Suprapubic skin (tissue), 4 donors: ENCODE measurements around the gene ZNF423. TPM values are rescaled to one million over a fixed set of nuclear protein-coding genes. Genes with fewer than 3 reads are reported as not detected.
A peak's percentile ranks its signal among the peaks of the same experiment; 100 is the strongest.

Experiments used
- DNase-seq, 2 donors: peaks; one replicate each; pipeline ENCODE4 v3.0.0-alpha.2; 2019; ENCODE audit warnings: low spot score in 2 of 2
- H3K27ac ChIP-seq: fragments of 200-600 bp; sonication (generic); one replicate; pipeline ENCODE4 v1.5.1; 2019
- H3K27me3 ChIP-seq: fragments of 200-600 bp; sonication (generic); one replicate; pipeline ENCODE4 v1.5.1; 2019
- H3K36me3 ChIP-seq: fragments of 200-600 bp; sonication (generic); one replicate; pipeline ENCODE4 v1.5.1; 2019
- H3K4me1 ChIP-seq: fragments of 200-600 bp; sonication (generic); one replicate; pipeline ENCODE4 v1.5.1; 2019
- H3K4me3 ChIP-seq: fragments of 200-600 bp; sonication (generic); one replicate; pipeline ENCODE4 v1.5.1; 2019; ENCODE audit warnings: mild to moderate bottlenecking
- H3K9me3 ChIP-seq: fragments of 200-600 bp; sonication (generic); one replicate; pipeline ENCODE4 v1.5.1; 2019
- CTCF ChIP-seq, 2 donors: fragments of 200-600 bp in 1 of 2; fragments of 450-650 bp in 1 of 2; sonication (generic) in 1 of 2; IDR thresholded peaks; one replicate each; pipeline ENCODE4 v1.5.1; 2016 to 2019; ENCODE audit warnings: antibody characterized with exemption in 2 of 2, mild to moderate bottlenecking in 1 of 2, moderate library complexity in 1 of 2
- EP300 ChIP-seq: sonication (generic); formaldehyde crosslinking; IDR thresholded peaks from one replicate; pipeline ENCODE4 v1.6.1; 2017; ENCODE audit warnings: antibody characterized with exemption
- POLR2A ChIP-seq, 2 donors: fragments of 450-650 bp; IDR thresholded peaks; one replicate each; pipeline ENCODE4 v1.6.1; 2017; ENCODE audit warnings: antibody characterized with exemption in 2 of 2, mild to moderate bottlenecking in 2 of 2, moderate library complexity in 2 of 2
- POLR2AphosphoS5 ChIP-seq, 3 donors: sonication (generic); formaldehyde crosslinking; IDR thresholded peaks; one replicate each; pipeline ENCODE4 v1.6.1; 2017; ENCODE audit warnings: antibody characterized with exemption in 3 of 3
- WGBS: methylation state at CpG from one replicate; pipeline ENCODE4 v1.1.5; 2018; 5-methylcytosine and 5-hydroxymethylcytosine counted together
- total RNA-seq, 4 donors: library from RNA; depleted of rRNA; stranded (reverse); fragments of >200 nt; gene quantifications; one replicate each; pipeline ENCODE4 v1.1.0, GENCODE V29; 2016

The ZNF423 gene
- total RNA-seq, 4 donors from 2014 or later, result 1.3 to 5.3 (median 1.9) TPM

DNA sequence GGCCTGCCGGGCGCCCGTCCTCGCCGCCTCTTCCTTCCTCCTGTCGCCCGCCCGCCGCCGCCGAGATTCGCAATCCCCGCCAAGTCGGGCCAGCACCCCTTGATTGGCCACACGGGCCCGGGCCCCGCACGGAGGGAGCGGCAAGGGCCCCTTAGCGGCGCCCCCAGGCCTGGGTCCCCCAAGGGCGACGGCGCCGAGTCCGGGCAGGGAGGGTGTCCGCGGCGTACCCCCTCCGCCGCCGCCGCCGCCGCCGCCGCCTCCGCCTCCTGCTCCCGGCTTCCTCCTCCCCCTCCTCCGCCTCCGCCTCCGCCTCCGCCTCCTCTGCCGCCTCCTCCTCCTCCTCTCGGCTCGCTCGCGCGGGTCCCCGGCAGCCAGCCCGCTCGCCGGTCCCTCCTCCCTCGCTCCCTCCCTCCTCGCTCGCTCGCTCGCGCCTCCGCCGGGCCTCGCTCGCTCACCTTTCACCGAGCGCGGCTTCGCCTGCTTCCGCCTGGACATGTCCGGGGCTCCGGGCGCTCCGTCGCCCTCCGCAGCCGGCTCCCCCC lies 561 bp downstream of the ZNF423 start:
- peak overlapping the region; percentile 79 for H3K4me3 ChIP-seq
- H3K36me3 ChIP-seq, result no peaks in the 10 kb centered on the region
- peak; percentile 90 to 91 for DNase-seq
- TF ChIP-seq POLR2A (IDR thresholded peaks at IDR 0.05), result peak in 1 of 2 donors; percentile 31
- no peak for TF ChIP-seq EP300
- no peak for TF ChIP-seq CTCF (IDR thresholded peaks at IDR 0.05)
- TF ChIP-seq POLR2AphosphoS5 (IDR thresholded peaks at IDR 0.05), result no peak
- H3K9me3 ChIP-seq, result no peaks in the 10 kb centered on the region
- WGBS, result 1% methylated on average over 28 of the region's 75 CpGs
- peaks cover 46% of the 10 kb centered on the region for H3K4me1 ChIP-seq
- peak overlapping the region; percentile 88 for H3K27ac ChIP-seq
- peaks cover 32% of the 10 kb centered on the region for H3K27me3 ChIP-seq

DNA sequence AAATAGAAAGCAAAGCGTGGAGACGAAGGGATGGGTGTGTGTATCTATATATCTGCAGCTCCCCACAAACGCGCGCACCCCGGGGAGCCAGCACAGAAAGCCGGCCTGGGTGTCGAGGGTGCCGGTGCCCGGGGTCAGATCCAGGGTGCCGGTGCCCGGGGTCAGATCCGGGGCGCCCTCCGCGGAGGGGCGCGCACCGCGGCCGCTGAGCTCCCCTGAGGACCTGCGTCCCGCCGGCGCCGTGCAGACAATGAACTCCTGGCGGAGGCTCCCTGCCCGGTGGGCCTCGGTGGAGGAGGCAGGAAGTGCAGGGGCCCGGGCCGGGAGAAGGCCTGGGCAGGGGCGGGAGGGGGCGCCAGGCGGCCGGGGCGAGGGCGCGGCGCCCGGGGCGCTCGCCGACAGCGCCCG lies 1.1 kb downstream of the ZNF423 start:
- Histone ChIP-seq H3K36me3 (no peaks in the 10 kb centered on the region), H3K4me1 (peaks cover 46% of the 10 kb centered on the region), H3K9me3 (no peaks in the 10 kb centered on the region), H3K4me3 (peak overlapping the region; percentile 79), H3K27ac (peak overlapping the region; percentile 88), H3K27me3 (peaks cover 32% of the 10 kb centered on the region)
- DNase-seq, result no peak
- WGBS, result 0% methylated on average over 1 of the region's 45 CpGs
- TF ChIP-seq CTCF (IDR thresholded peaks at IDR 0.05) (no peak), POLR2AphosphoS5 (IDR thresholded peaks at IDR 0.05) (no peak), EP300 (no peak), POLR2A (IDR thresholded peaks at IDR 0.05) (no peak)

GRCh38 chr16:49854188-49854795 lies 1.6 kb downstream of the ZNF423 start:
- no peaks in the 10 kb centered on the region for H3K9me3 ChIP-seq
- TF ChIP-seq POLR2A (IDR thresholded peaks at IDR 0.05), result no peak
- TF ChIP-seq CTCF (IDR thresholded peaks at IDR 0.05), result no peak
- H3K27ac ChIP-seq, result peak overlapping the region; percentile 88
- WGBS, result 16% methylated on average over 25 of the region's 33 CpGs
- H3K4me3 ChIP-seq, result peak overlapping the region; percentile 79
- peaks cover 32% of the 10 kb centered on the region for H3K27me3 ChIP-seq
- DNase-seq, result no peak
- no peaks in the 10 kb centered on the region for H3K36me3 ChIP-seq
- peaks cover 46% of the 10 kb centered on the region for H3K4me1 ChIP-seq

- no peak overlapping the region for H3K27ac ChIP-seq
- no peak for DNase-seq
- H3K36me3 ChIP-seq, result no peaks in the 10 kb centered on the region
- H3K9me3 ChIP-seq, result no peaks in the 10 kb centered on the region
- 74% methylated on average over 5 of the region's 5 CpGs for WGBS
- peaks cover 23% of the 10 kb centered on the region for H3K27me3 ChIP-seq
- TF ChIP-seq EP300 (no peak), POLR2AphosphoS5 (IDR thresholded peaks at IDR 0.05) (no peak), POLR2A (IDR thresholded peaks at IDR 0.05) (no peak), CTCF (IDR thresholded peaks at IDR 0.05) (no peak)
- H3K4me3 ChIP-seq, result no peak overlapping the region
- peaks cover 27% of the 10 kb centered on the region for H3K4me1 ChIP-seq
Observed at GRCh38 chr16:49852279-49852678, 3.6 kb downstream of the ZNF423 start.

GRCh38 chr16:49851468-49851787 lies 4.5 kb downstream of the ZNF423 start:
- peaks cover 23% of the 10 kb centered on the region for H3K27me3 ChIP-seq
- TF ChIP-seq CTCF (IDR thresholded peaks at IDR 0.05), result no peak
- no peak for TF ChIP-seq EP300
- no peak for TF ChIP-seq POLR2AphosphoS5 (IDR thresholded peaks at IDR 0.05)
- TF ChIP-seq POLR2A (IDR thresholded peaks at IDR 0.05), result no peak
- H3K9me3 ChIP-seq, result no peaks in the 10 kb centered on the region
- no peak overlapping the region for H3K4me3 ChIP-seq
- peaks cover 26% of the 10 kb centered on the region for H3K4me1 ChIP-seq
- no peak overlapping the region for H3K27ac ChIP-seq
- no peaks in the 10 kb centered on the region for H3K36me3 ChIP-seq
- WGBS, result 35% methylated on average over 5 of the region's 5 CpGs
- DNase-seq, result no peak
